ENCODE results near the gene TMEM94. TPM values are rescaled to one million over a fixed set of nuclear protein-coding genes. Genes with fewer than 3 reads are reported as not detected.

Gene TMEM94
- total and polyA plus RNA-seq, 2 of the 8 experiments (the other 6 are each of a cell fraction or from before 2014, with no cell fraction given): 54.8 to 69.9 TPM

DNA sequence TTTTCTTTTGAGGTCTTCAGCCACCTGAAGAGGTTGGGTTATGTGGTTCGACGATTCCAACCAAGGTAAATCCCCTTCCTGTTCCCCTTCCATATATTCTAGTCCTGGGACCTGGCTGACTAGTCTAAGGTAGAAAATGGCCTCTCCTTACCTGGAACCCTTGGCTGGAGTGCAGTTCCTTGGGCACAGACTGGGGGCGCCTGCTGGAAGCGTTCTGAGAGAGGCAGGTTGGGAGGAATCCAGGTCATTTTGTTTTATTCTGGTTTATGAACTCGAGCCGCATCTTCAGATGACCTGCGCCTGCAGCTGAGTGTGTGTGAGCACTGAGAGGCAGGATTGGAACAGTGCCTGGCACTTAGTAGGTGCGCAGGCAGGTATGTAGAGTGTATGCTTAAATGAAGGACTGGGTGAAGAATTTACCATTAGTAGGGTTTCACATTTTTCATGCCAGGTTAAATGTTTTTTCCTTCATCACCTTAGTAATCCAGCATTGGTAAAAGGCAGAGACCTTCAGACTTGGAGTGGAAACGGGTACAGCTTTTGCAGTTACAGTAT is 62.6 kb downstream of the TMEM94 start:
- ChIA-PET CTCF (ENCODE audit: partially characterized antibody) (interaction anchor here (0.6 to 3.5 kb wide), 23 partner anchors 8 to 316 kb away, joined by 3 to 18 read pairs (median 5); partner anchors contain the start of gene SMIM5), POLR2A (ENCODE audit: partially characterized antibody) (interaction anchor here (1.0 kb wide), 1 partner anchor 30 kb away, joined by 3 read pairs; no protein-coding TSS in a partner anchor)
- Histone ChIP-seq H2AK5ac (ENCODE audit: low read depth, low read length) (no peak overlapping the region), H4K20me1 (replicated peaks in 1 of 2; ENCODE audit: control insufficient read depth in 1 of 2, insufficient read depth in 2 of 2, low read length in 2 of 2) (peaks cover 2 to 22% of the 10 kb centered on the region in 2 experiments), H3K9me3 (ENCODE audit: insufficient read depth in 2 of 2, low read depth in 1 of 2, low read length in 1 of 2) (no peaks in the 10 kb centered on the region), H3K36me3 (ENCODE audit: control insufficient read depth in 2 of 4, insufficient read depth in 4 of 4, low read length in 3 of 4) (peaks cover 0 to 32% (median 8%) of the 10 kb centered on the region in 4 experiments; a peak in 6 of 8 replicates), H4K5ac (ENCODE audit: insufficient read length, low read depth, low read length) (no peak overlapping the region), H3K27ac (ENCODE audit: low read depth, low read length) (no peak overlapping the region), H3K14ac (ENCODE audit: insufficient read length) (no peak overlapping the region), H2BK15ac (ENCODE audit: low read length) (no peak overlapping the region), H3K79me2 (ENCODE audit: control insufficient read depth in 1 of 2, insufficient read depth in 2 of 2, low read length in 2 of 2) (peaks cover 0 to 4% of the 10 kb centered on the region in 2 experiments; a peak in 1 of 4 replicates), H4K8ac (ENCODE audit: extremely low read depth, insufficient read depth, low read length) (no peak overlapping the region), H3K4me3 (ENCODE audit: extremely low read depth in 1 of 4, insufficient read depth in 2 of 4, low read depth in 3 of 4, low read length in 4 of 4) (no peak overlapping the region), H3K9ac (replicated peaks in 1 of 4; ENCODE audit: extremely low read depth in 1 of 4, low read depth in 3 of 4, low read length in 3 of 4) (no peak overlapping the region), H3K23me2 (ENCODE audit: low read depth, low read length) (peaks cover 18% of the 10 kb centered on the region), H3K4ac (replicated peaks; ENCODE audit: insufficient read length, low read depth, low read length) (no peak overlapping the region), H2BK12ac (ENCODE audit: low read depth, low read length) (no peak overlapping the region), H4K91ac (replicated peaks; ENCODE audit: insufficient read length, low read length) (no peak overlapping the region), H3K18ac (ENCODE audit: extremely low read depth, low read length) (no peak overlapping the region), H2AFZ (ENCODE audit: low read length) (no peak overlapping the region), H3K27me3 (replicated peaks in 1 of 4; ENCODE audit: control insufficient read depth in 3 of 4, extremely low read depth in 1 of 4, insufficient read depth in 3 of 4, low read length in 3 of 4) (no peaks in the 10 kb centered on the region), H3K79me1 (ENCODE audit: low read depth, low read length) (peaks cover 3% of the 10 kb centered on the region), H3K4me2 (ENCODE audit: insufficient read depth in 1 of 2, low read depth in 2 of 2, low read length in 2 of 2) (no peak overlapping the region), H2BK5ac (ENCODE audit: low read depth, low read length) (no peak overlapping the region), H2BK20ac (ENCODE audit: low read length) (no peak overlapping the region), H3K4me1 (replicated peaks in 1 of 4; ENCODE audit: control insufficient read depth in 3 of 4, insufficient read depth in 4 of 4, low read length in 3 of 4) (peaks cover 0 to 13% (median 7%) of the 10 kb centered on the region in 4 experiments; a peak in 6 of 7 replicates), H3K56ac (replicated peaks; ENCODE audit: insufficient read length, low read depth, low read length) (no peak overlapping the region), H3K23ac (ENCODE audit: insufficient read length) (no peak overlapping the region), H2BK120ac (replicated peaks; ENCODE audit: low read depth, low read length) (no peak overlapping the region)
- TF ChIP-seq YY1 (IDR thresholded peaks at IDR 0.05; ENCODE audit: low read depth, low read length) (0 out of 2 replicates have a peak, but pooled peaks have one; percentile 41), EZH2 (IDR thresholded peaks at IDR 0.05; ENCODE audit: low read depth, low read length, severe bottlenecking) (no peak), RAD21 (IDR thresholded peaks at IDR 0.05 in 1 of 2, conservative IDR thresholded peaks at IDR 0.05 in 1 of 2; ENCODE audit: low read depth in 2 of 2, low read length in 2 of 2) (peak in 1 of 2 experiments; percentile 40; a peak in 3 of 4 replicates)
- TF ChIP-seq, protein P1, sequence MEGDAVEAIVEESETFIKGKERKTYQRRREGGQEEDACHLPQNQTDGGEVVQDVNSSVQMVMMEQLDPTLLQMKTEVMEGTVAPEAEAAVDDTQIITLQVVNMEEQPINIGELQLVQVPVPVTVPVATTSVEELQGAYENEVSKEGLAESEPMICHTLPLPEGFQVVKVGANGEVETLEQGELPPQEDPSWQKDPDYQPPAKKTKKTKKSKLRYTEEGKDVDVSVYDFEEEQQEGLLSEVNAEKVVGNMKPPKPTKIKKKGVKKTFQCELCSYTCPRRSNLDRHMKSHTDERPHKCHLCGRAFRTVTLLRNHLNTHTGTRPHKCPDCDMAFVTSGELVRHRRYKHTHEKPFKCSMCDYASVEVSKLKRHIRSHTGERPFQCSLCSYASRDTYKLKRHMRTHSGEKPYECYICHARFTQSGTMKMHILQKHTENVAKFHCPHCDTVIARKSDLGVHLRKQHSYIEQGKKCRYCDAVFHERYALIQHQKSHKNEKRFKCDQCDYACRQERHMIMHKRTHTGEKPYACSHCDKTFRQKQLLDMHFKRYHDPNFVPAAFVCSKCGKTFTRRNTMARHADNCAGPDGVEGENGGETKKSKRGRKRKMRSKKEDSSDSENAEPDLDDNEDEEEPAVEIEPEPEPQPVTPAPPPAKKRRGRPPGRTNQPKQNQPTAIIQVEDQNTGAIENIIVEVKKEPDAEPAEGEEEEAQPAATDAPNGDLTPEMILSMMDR (IDR thresholded peaks at IDR 0.05; ENCODE audit: control extremely low read depth in 1 of 3, insufficient read depth in 1 of 3, low read depth in 1 of 3, low read length in 3 of 3): peak; percentile 24 to 38 (median 30)
- no peak for DNase-seq (ENCODE audit: low read depth in 1 of 2, low spot score in 2 of 2)
- WGBS, 2 experiments (ENCODE audit: extremely low coverage in 1 of 2, insufficient coverage in 1 of 2, insufficient read length in 1 of 2, insufficient replicate concordance in 2 of 2, low coverage in 1 of 2, low lambda C conversion rate in 2 of 2, missing lambda C conversion rate in 1 of 2): 94% methylated on average over 9 of the region's 9 CpGs; no CpG with 5 or more reads in 1 of the 2 experiments
- FAIRE-seq: no peak

All from H1 (cell line).